HUES64 (cell line): ENCODE results near the gene NCOA4. TPM values are rescaled to one million over a fixed set of nuclear protein-coding genes. Genes with fewer than 3 reads are reported as not detected.

ENCODE experiments used
- H3K27ac ChIP-seq: 2 replicates; pipeline ENCODE4 v1.7.0; 2013; ENCODE audit warnings: low read depth, low read length, inconsistent platforms
- H3K27me3 ChIP-seq: 2 replicates; pipeline ENCODE4 v1.6.1; 2013; ENCODE audit warnings: mild to moderate bottlenecking, low read length; ENCODE audit not compliant: insufficient read depth
- H3K36me3 ChIP-seq: 2 replicates; pipeline ENCODE4 v1.6.1; 2013; ENCODE audit warnings: mild to moderate bottlenecking, low read length; ENCODE audit not compliant: insufficient read depth
- H3K4me1 ChIP-seq: 2 replicates; pipeline ENCODE4 v1.6.1; 2013; ENCODE audit warnings: mild to moderate bottlenecking, low read length, moderate library complexity; ENCODE audit not compliant: insufficient read depth
- H3K4me3 ChIP-seq: 2 replicates; pipeline ENCODE4 v1.5.1; 2013; ENCODE audit warnings: mild to moderate bottlenecking, low read length, moderate library complexity
- H3K9ac ChIP-seq: 2 replicates; pipeline ENCODE4 v1.6.1; 2013; ENCODE audit warnings: mild to moderate bottlenecking, low read depth, low read length
- H3K9me3 ChIP-seq: 2 replicates; pipeline ENCODE4 v1.6.1; 2013; ENCODE audit warnings: low read depth, low read length; ENCODE audit not compliant: insufficient read depth
- WGBS: fragments of 150-250, 120-280 bp; methylation state at CpG from one replicate; pipeline ENCODE4 v1.1.7; 2013; ENCODE audit warnings: missing lambda C conversion rate; 5-methylcytosine and 5-hydroxymethylcytosine counted together
- polyA plus RNA-seq, 2 experiments: library from polyadenylated mRNA; stranded (reverse); fragments of 50-300 nt; gene quantifications; one replicate each; pipeline ENCODE4 v1.2.3, GENCODE V29; 2013

Gene NCOA4
- 58.9 TPM for polyA plus RNA-seq (2013, experiment 1 of 2)
- 63.2 TPM for polyA plus RNA-seq (2013, experiment 2 of 2)

GRCh38 chr10:46030091-46030937 lies at the start of gene NCOA4:
Gene NCOA4 (minus strand): TSS chr10:46030623. CDS start chr10:46016680, 13,943 bp downstream.
- Histone ChIP-seq H3K27me3 (no peaks in the 10 kb centered on the region), H3K4me1 (peaks cover 7% of the 10 kb centered on the region; the same call in 1 of the 2 replicates), H3K4me3 (peak within 1 kb of the TSS; percentile 67), H3K9ac (peak within 1 kb of the TSS; percentile 71), H3K27ac (peak within 1 kb of the TSS; percentile 38; the same call in 1 of the 2 replicates), H3K9me3 (no peaks in the 10 kb centered on the region), H3K36me3 (no peaks in the 10 kb centered on the region)
- WGBS: 1% methylated on average over 59 of the region's 59 CpGs

GRCh38 chr10:46079831-46080585 lies 49.6 kb upstream of the NCOA4 start:
- H3K9me3 ChIP-seq: no peaks in the 10 kb centered on the region
- H3K4me1 ChIP-seq: no peaks in the 10 kb centered on the region
- H3K27ac ChIP-seq: no peak overlapping the region
- H3K27me3 ChIP-seq: no peaks in the 10 kb centered on the region
- H3K9ac ChIP-seq: no peak overlapping the region
- WGBS: 89% methylated on average over 3 of the region's 4 CpGs
- no peaks in the 10 kb centered on the region for H3K36me3 ChIP-seq
- H3K4me3 ChIP-seq: no peak overlapping the region

- no peak overlapping the region for H3K27ac ChIP-seq
- WGBS: 90% methylated on average over 5 of the region's 5 CpGs
- H3K9ac ChIP-seq: no peak overlapping the region
- H3K4me1 ChIP-seq: no peaks in the 10 kb centered on the region
- no peak overlapping the region for H3K4me3 ChIP-seq
- no peaks in the 10 kb centered on the region for H3K36me3 ChIP-seq
- no peaks in the 10 kb centered on the region for H3K27me3 ChIP-seq
- no peaks in the 10 kb centered on the region for H3K9me3 ChIP-seq
Measured at GRCh38 chr10:46077731-46078413, 47.4 kb upstream of the NCOA4 start.

- Histone ChIP-seq H3K9me3 (no peaks in the 10 kb centered on the region), H3K4me1 (no peaks in the 10 kb centered on the region), H3K9ac (no peak overlapping the region), H3K27me3 (no peaks in the 10 kb centered on the region), H3K4me3 (no peak overlapping the region), H3K27ac (no peak overlapping the region), H3K36me3 (no peaks in the 10 kb centered on the region)
- WGBS: 88% methylated on average over 4 of the region's 4 CpGs
Measured at GRCh38 chr10:46077141-46077554, 46.7 kb upstream of the NCOA4 start.

GRCh38 chr10:46075869-46076268 lies 45.4 kb upstream of the NCOA4 start:
- 93% methylated on average over 3 of the region's 3 CpGs for whole genome bisulfite sequencing

GRCh38 chr10:46074196-46074946 lies 43.9 kb upstream of the NCOA4 start:
- Histone ChIP-seq H3K4me3 (no peak overlapping the region), H3K27ac (no peak overlapping the region), H3K36me3 (no peaks in the 10 kb centered on the region), H3K4me1 (no peaks in the 10 kb centered on the region), H3K9ac (no peak overlapping the region), H3K27me3 (no peaks in the 10 kb centered on the region), H3K9me3 (no peaks in the 10 kb centered on the region)
- WGBS: 77% methylated on average over 4 of the region's 4 CpGs

More at GRCh38 chr10:46075869-46076268, 45.4 kb upstream of the NCOA4 start:
- Histone ChIP-seq H3K27me3 (no peaks in the 10 kb centered on the region), H3K27ac (no peak overlapping the region), H3K9ac (no peak overlapping the region), H3K4me3 (no peak overlapping the region), H3K4me1 (no peaks in the 10 kb centered on the region), H3K36me3 (no peaks in the 10 kb centered on the region), H3K9me3 (no peaks in the 10 kb centered on the region)

GRCh38 chr10:46073564-46073963 lies 43.1 kb upstream of the NCOA4 start:
- H3K4me3 ChIP-seq: no peak overlapping the region
- H3K4me1 ChIP-seq: no peaks in the 10 kb centered on the region
- no peaks in the 10 kb centered on the region for H3K27me3 ChIP-seq
- no peak overlapping the region for H3K9ac ChIP-seq
- H3K27ac ChIP-seq: no peak overlapping the region
- no peaks in the 10 kb centered on the region for H3K36me3 ChIP-seq
- H3K9me3 ChIP-seq: no peaks in the 10 kb centered on the region; the same call in 1 of the 2 replicates
- WGBS: 100% methylated on average over 1 of the region's 1 CpG

- WGBS: 66% methylated on average over 6 of the region's 6 CpGs
- Histone ChIP-seq H3K27me3 (no peaks in the 10 kb centered on the region), H3K27ac (no peak overlapping the region), H3K4me3 (no peak overlapping the region), H3K9me3 (no peaks in the 10 kb centered on the region; the same call in 1 of the 2 replicates), H3K9ac (no peak overlapping the region), H3K36me3 (no peaks in the 10 kb centered on the region), H3K4me1 (peaks cover 8% of the 10 kb centered on the region)
Measured at GRCh38 chr10:46070749-46071148, 40.3 kb upstream of the NCOA4 start.

GRCh38 chr10:46069771-46070463 lies 39.5 kb upstream of the NCOA4 start:
- Histone ChIP-seq H3K27me3 (no peaks in the 10 kb centered on the region), H3K4me1 (peaks cover 8% of the 10 kb centered on the region), H3K36me3 (no peaks in the 10 kb centered on the region), H3K27ac (no peak overlapping the region), H3K4me3 (no peak overlapping the region), H3K9me3 (no peaks in the 10 kb centered on the region; the same call in 1 of the 2 replicates), H3K9ac (no peak overlapping the region)
- WGBS: 92% methylated on average over 6 of the region's 6 CpGs

GRCh38 chr10:46068905-46069304 lies 38.5 kb upstream of the NCOA4 start:
- Histone ChIP-seq H3K27me3 (no peaks in the 10 kb centered on the region), H3K36me3 (no peaks in the 10 kb centered on the region), H3K4me3 (no peak overlapping the region), H3K9ac (no peak overlapping the region), H3K4me1 (peaks cover 8% of the 10 kb centered on the region), H3K9me3 (no peaks in the 10 kb centered on the region; the same call in 1 of the 2 replicates), H3K27ac (peak overlapping the region; percentile 27; the same call in 1 of the 2 replicates)
- WGBS: 94% methylated on average over 2 of the region's 2 CpGs
